IPS-18a (cell line): ENCODE results near the gene C16orf95.

ENCODE experiments used
- H3K27ac ChIP-seq: one replicate; pipeline ENCODE4 v1.5.1; 2013; ENCODE audit warnings: low read length
- H3K27me3 ChIP-seq: one replicate; pipeline ENCODE4 v1.6.1; 2013; ENCODE audit warnings: mild to moderate bottlenecking, low read length; ENCODE audit not compliant: control insufficient read depth, insufficient read depth
- H3K36me3 ChIP-seq: one replicate; pipeline ENCODE4 v1.6.1; 2013; ENCODE audit warnings: low read depth, low read length; ENCODE audit not compliant: control insufficient read depth
- H3K4me1 ChIP-seq: one replicate; pipeline ENCODE4 v1.6.1; 2013; ENCODE audit warnings: low read depth, low read length; ENCODE audit not compliant: control insufficient read depth
- H3K4me3 ChIP-seq: one replicate; pipeline ENCODE4 v1.5.1; 2013; ENCODE audit warnings: low read length
- H3K9ac ChIP-seq: one replicate; pipeline ENCODE4 v1.6.1; 2013; ENCODE audit warnings: mild to moderate bottlenecking, low read length, moderate library complexity
- H3K9me3 ChIP-seq: one replicate; pipeline ENCODE4 v1.6.1; 2013; ENCODE audit warnings: low read depth, low read length; ENCODE audit not compliant: control insufficient read depth

The C16orf95 gene

DNA sequence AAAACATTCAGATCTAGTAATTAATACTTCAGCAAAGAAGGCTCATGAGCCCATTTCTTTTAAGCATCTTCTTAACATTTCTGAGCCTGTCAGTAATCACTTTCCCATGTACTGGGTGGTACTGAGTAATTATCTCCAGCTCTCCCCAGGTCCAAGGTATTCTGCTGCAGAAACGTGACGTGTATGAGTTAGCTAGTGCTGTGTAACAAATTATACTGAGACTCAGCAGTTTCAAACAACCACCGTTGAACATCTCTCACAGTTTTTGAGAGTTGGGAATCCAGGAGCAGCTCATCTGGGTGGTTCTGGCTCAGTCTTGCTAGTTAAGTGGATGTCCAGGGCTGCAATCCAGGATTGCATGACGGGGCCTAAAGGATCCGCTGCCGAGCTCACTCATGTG lies 25.2 kb downstream of the C16orf95 start:
- H3K27me3 ChIP-seq: no peaks in the 10 kb centered on the region
- no peak overlapping the region for H3K4me3 ChIP-seq
- H3K36me3 ChIP-seq: no peaks in the 10 kb centered on the region
- H3K27ac ChIP-seq: no peak overlapping the region
- no peaks in the 10 kb centered on the region for H3K9me3 ChIP-seq
- no peak overlapping the region for H3K9ac ChIP-seq
- H3K4me1 ChIP-seq: no peaks in the 10 kb centered on the region

GRCh38 chr16:87288753-87289362 lies 28.3 kb downstream of the C16orf95 start:
- Histone ChIP-seq H3K36me3 (no peaks in the 10 kb centered on the region), H3K9ac (no peak overlapping the region), H3K27ac (no peak overlapping the region), H3K4me3 (no peak overlapping the region), H3K4me1 (no peaks in the 10 kb centered on the region), H3K27me3 (no peaks in the 10 kb centered on the region), H3K9me3 (no peaks in the 10 kb centered on the region)

DNA sequence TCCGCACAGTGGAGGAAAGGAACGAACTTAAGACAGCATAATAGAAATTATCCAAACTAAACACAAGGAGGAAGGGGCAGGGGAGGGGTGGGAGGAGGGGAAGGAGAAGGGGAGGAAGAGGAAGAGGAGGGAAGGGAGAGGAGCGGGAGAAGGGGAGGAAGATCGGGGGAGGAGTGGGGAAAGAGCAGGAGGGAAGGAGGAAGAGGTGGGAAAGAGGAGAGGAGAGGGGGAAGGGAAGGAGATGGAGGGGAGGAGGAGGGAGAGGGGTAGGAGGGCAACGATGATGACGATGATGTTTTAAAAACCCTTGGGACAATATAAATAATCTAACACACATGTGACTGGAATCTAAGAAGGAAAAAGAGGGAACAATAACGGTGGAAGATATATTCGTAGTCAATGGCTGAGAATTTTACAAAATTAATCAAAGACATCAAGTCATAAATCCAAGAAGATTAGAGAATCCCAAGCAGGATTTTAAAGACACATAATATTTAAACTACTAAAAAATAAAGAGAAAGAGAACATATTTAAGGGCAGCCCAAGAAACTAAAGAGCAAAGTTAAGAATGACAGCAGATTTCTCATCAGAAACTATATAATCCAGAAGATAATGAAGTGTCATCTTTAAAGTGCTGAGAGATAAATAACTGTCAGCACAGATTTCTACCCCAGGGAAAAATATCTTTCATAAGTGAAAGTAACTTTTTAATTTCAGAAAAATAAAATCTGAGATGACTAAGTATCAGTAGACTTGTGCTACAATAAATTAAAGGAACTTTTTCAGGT lies 30.2 kb downstream of the C16orf95 start:
- H3K4me1 ChIP-seq: no peaks in the 10 kb centered on the region
- no peak overlapping the region for H3K9ac ChIP-seq
- H3K27me3 ChIP-seq: no peaks in the 10 kb centered on the region
- no peak overlapping the region for H3K4me3 ChIP-seq
- H3K9me3 ChIP-seq: no peaks in the 10 kb centered on the region
- no peaks in the 10 kb centered on the region for H3K36me3 ChIP-seq
- H3K27ac ChIP-seq: no peak overlapping the region

DNA sequence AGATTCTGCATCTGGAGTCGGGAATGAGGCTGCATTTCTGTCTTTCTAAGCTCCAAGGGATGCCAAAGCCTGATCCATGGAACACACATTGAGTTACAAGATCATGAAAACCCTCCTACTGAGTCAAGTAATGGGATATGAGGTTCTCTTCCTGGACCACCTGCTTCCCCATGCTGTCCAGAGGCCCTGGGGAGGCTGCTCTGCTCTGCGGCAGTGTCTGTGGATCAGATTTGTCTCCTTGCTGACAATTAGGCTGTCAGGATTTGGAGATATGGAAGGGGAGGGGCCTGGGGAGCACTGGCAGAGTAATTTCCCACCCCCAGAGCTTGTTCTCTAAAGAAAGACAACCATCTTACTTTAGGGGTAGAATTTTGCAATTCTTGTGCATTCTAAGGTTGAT lies 33.0 kb downstream of the C16orf95 start:
- peaks cover 3% of the 10 kb centered on the region for H3K27me3 ChIP-seq
- no peaks in the 10 kb centered on the region for H3K9me3 ChIP-seq
- H3K4me1 ChIP-seq: no peaks in the 10 kb centered on the region
- no peak overlapping the region for H3K4me3 ChIP-seq
- H3K27ac ChIP-seq: no peak overlapping the region
- H3K9ac ChIP-seq: no peak overlapping the region
- no peaks in the 10 kb centered on the region for H3K36me3 ChIP-seq

DNA sequence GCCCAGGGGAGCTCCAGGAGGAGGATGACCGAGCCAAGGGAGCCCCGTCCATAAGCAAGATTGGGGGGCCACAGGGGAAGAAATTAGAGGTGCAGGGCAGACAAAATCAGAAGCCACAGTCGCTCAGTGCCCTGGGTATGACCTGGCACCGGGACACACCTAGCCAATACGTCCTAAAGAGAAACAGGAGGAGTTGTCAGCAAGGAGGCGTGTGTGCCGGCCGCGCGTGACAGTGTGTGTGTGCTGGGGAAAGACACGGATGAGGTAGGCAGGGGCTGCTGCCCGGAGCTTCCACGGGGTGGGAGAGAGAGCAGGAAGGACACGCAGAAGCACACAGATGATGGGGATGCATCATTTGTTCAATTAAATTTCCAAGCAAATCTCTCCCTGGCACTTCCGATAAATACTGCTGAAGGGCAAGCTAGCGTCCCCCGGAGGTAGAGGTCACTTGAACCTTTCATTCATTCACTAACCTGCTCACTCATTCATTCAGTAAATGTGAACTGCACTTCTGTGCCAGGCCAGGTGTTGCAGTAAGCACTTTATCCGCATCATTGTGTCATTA lies 38.0 kb downstream of the C16orf95 start:
- H3K4me1 ChIP-seq: no peaks in the 10 kb centered on the region
- no peaks in the 10 kb centered on the region for H3K36me3 ChIP-seq
- no peaks in the 10 kb centered on the region for H3K9me3 ChIP-seq
- H3K27ac ChIP-seq: no peak overlapping the region
- no peak overlapping the region for H3K4me3 ChIP-seq
- no peak overlapping the region for H3K9ac ChIP-seq
- peaks cover 6% of the 10 kb centered on the region for H3K27me3 ChIP-seq

GRCh38 chr16:87278191-87279093 lies 38.8 kb downstream of the C16orf95 start:
- Histone ChIP-seq H3K9me3 (no peaks in the 10 kb centered on the region), H3K9ac (no peak overlapping the region), H3K4me3 (no peak overlapping the region), H3K27me3 (peaks cover 6% of the 10 kb centered on the region), H3K4me1 (no peaks in the 10 kb centered on the region), H3K36me3 (no peaks in the 10 kb centered on the region), H3K27ac (no peak overlapping the region)

GRCh38 chr16:87276924-87277323 lies 40.3 kb downstream of the C16orf95 start:
- H3K27ac ChIP-seq: no peak overlapping the region
- no peaks in the 10 kb centered on the region for H3K4me1 ChIP-seq

GRCh38 chr16:87276091-87276701 lies 41.0 kb downstream of the C16orf95 start:
- no peak overlapping the region for H3K27ac ChIP-seq
- H3K9ac ChIP-seq: no peak overlapping the region
- H3K4me1 ChIP-seq: no peaks in the 10 kb centered on the region
- H3K9me3 ChIP-seq: no peaks in the 10 kb centered on the region
- no peak overlapping the region for H3K4me3 ChIP-seq
- H3K36me3 ChIP-seq: no peaks in the 10 kb centered on the region
- peaks cover 6% of the 10 kb centered on the region for H3K27me3 ChIP-seq

More at GRCh38 chr16:87276924-87277323, 40.3 kb downstream of the C16orf95 start:
- Histone ChIP-seq H3K4me3 (no peak overlapping the region), H3K9me3 (no peaks in the 10 kb centered on the region), H3K27me3 (peaks cover 6% of the 10 kb centered on the region), H3K36me3 (no peaks in the 10 kb centered on the region), H3K9ac (no peak overlapping the region)

- Histone ChIP-seq H3K27me3 (peaks cover 6% of the 10 kb centered on the region), H3K27ac (no peak overlapping the region), H3K4me1 (no peaks in the 10 kb centered on the region)
Observed at GRCh38 chr16:87274794-87275193, 42.4 kb downstream of the C16orf95 start.

DNA sequence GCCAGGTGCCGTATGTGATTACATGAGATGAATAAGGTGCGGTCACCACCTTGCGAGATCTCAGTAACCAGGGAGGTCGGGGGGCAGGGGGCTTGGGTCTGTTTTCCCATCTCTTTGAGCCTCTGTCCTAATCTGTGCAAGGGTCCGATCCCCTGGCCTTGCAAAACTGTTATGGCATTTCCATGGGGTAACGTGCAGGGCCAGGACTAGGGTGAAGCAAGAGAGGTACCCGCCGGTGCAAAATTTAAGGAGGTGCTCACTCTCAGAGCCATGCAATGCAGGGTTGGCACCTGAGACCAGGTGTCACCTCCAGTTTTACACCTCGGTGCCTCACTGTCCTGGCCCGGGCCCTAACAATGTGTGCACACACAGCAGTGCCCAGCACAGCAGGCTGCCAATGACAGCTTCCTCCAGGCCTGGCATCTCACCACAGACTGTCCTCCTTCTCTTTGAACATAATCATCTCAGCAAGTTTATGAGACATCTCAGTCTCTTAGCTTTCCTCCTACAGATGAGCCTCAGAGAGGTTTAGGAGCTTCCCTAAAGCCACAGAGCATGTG lies 43.6 kb downstream of the C16orf95 start:
- Histone ChIP-seq H3K4me3 (no peak overlapping the region), H3K27ac (no peak overlapping the region), H3K9me3 (no peaks in the 10 kb centered on the region), H3K4me1 (no peaks in the 10 kb centered on the region), H3K27me3 (no peaks in the 10 kb centered on the region), H3K36me3 (no peaks in the 10 kb centered on the region), H3K9ac (no peak overlapping the region)

More at GRCh38 chr16:87274794-87275193, 42.4 kb downstream of the C16orf95 start:
- Histone ChIP-seq H3K36me3 (no peaks in the 10 kb centered on the region), H3K9ac (no peak overlapping the region), H3K4me3 (no peak overlapping the region), H3K9me3 (no peaks in the 10 kb centered on the region)
